ENCODE measurements around the gene CDK7. TPM values are rescaled to one million over a fixed set of nuclear protein-coding genes. Genes with fewer than 3 reads are reported as not detected.
"Not testable (repeated sequence)": the region's sequence is repeated elsewhere in the genome, so short reads cannot be mapped to it uniquely, and the experiment has no call there.

Gene CDK7
- total RNA-seq, 2 donors from 2014 or later = 9.2 to 23.4 TPM

DNA sequence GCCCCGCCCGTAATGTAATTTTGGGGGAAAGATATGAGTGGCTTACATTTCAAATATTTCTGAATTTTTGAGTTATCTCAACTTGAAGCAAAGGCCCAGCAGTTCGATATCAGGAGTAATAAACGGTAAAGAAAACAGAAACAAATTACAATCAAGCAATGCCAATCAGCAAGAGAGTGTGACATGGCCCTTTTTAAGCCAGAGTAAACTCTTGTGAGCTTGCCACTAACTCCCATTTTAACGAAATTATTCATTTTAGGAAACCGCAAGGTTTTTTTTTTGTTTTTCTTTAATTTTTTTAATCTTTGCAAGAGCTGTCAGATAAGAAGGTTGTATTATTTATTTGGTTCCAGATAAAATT lies 17.6 kb upstream of the CDK7 start:
- ATAC-seq (ENCODE audit: insufficient number of reproducible peaks, low FRiP score, low read depth) = no peak
- Histone ChIP-seq H3K27ac (peak overlapping the region in 1 of 2 donors; percentile 86), H3K4me1 (ENCODE audit: control insufficient read depth in 1 of 2, low read depth in 2 of 2) (peaks cover 6 to 11% of the 10 kb centered on the region in 2 donors), H3K4me3 (peak overlapping the region; percentile 96), H3K9me3 (no peaks in the 10 kb centered on the region), H3K27me3 (replicated peaks; ENCODE audit: insufficient read depth) (no peaks in the 10 kb centered on the region), H3K36me3 (no peaks in the 10 kb centered on the region)
- DNase-seq (ENCODE audit: low spot score) = no peak
- TF ChIP-seq, protein P1, sequence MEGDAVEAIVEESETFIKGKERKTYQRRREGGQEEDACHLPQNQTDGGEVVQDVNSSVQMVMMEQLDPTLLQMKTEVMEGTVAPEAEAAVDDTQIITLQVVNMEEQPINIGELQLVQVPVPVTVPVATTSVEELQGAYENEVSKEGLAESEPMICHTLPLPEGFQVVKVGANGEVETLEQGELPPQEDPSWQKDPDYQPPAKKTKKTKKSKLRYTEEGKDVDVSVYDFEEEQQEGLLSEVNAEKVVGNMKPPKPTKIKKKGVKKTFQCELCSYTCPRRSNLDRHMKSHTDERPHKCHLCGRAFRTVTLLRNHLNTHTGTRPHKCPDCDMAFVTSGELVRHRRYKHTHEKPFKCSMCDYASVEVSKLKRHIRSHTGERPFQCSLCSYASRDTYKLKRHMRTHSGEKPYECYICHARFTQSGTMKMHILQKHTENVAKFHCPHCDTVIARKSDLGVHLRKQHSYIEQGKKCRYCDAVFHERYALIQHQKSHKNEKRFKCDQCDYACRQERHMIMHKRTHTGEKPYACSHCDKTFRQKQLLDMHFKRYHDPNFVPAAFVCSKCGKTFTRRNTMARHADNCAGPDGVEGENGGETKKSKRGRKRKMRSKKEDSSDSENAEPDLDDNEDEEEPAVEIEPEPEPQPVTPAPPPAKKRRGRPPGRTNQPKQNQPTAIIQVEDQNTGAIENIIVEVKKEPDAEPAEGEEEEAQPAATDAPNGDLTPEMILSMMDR (IDR thresholded peaks at IDR 0.05) = no peak

DNA sequence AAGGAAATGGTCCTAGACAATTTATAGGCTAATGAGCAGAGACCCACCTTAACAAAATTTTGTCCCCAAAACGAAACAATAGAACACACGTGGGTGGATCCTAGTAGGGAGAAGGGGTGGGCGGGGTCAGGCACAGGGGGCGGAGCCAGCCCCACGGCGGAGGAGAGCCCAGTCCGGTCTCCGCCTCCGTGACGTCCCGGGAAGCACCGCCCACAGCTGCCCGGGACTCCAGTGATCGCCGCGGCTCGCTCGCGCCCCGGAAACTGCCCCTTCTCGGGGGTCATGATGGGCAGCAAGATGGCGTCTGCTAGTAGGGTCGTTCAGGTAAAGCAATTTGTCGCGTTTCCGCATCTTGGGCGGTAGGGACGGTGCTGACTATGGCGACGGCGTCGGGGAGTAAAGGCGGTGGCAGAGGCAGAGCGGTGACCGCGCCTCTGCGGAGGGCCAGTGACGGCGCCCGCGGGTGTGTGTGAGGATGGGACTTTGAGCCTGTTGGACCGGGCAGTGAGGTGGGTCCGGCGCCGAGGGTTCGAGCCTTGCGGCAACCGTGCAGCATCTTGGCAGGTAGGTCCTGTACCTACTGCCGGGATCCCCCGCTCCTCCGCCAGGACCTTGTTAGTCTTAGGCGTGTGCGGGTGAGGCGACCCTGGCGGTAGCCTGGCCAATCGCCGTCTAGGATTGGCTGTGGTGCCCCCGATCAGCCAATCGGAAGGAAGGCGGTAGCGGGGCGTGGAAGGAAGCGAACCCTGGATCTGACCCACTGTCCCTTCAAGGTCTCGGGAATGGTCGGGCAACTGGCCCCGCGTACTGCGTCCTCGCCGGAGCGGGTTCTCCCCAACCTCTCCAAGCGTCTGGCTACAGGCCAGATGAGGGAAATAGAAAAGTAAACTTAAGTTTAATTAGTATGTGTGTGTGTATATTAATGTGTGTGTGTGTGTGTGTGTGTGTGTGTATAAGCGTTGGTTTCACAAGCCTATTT lies 16.8 kb upstream of the CDK7 start:
- peaks cover 6 to 11% of the 10 kb centered on the region in 2 donors for H3K4me1 ChIP-seq (ENCODE audit: control insufficient read depth in 1 of 2, low read depth in 2 of 2)
- DNase-seq (ENCODE audit: low spot score) (peak; percentile 97), ATAC-seq (ENCODE audit: insufficient number of reproducible peaks, low FRiP score, low read depth) (peak; percentile 95)
- H3K27me3 ChIP-seq (replicated peaks; ENCODE audit: insufficient read depth) = no peaks in the 10 kb centered on the region
- H3K36me3 ChIP-seq = no peaks in the 10 kb centered on the region
- TF ChIP-seq, protein P1 (IDR thresholded peaks at IDR 0.05) = no peak
- H3K27ac ChIP-seq = peak overlapping the region; percentile 80 to 86
- H3K9me3 ChIP-seq = no peaks in the 10 kb centered on the region
- peak overlapping the region; percentile 96 for H3K4me3 ChIP-seq

DNA sequence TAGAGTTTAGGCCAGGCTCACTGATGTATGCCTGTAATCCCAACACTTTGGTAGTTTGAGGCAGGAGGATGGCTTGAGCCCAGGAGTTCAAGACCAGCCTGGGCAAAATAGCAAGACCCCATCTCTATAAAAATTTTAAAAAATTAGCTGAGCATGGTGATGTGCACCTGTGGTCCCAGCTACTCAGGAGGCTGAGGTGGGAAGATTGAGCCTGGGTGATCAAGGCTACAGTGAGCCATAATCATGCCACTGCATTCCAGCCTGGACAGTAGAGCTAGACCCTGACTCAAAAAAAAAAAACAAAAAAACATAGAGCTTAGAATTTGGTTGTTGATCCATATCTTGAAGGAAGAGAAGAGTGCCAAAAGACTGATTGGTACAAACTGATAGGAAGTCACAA lies 14.7 kb upstream of the CDK7 start:
- Histone ChIP-seq H3K27me3 (replicated peaks; ENCODE audit: insufficient read depth) (no peaks in the 10 kb centered on the region), H3K27ac (no peak overlapping the region), H3K4me1 (ENCODE audit: control insufficient read depth in 1 of 2, low read depth in 2 of 2) (peaks cover 6 to 11% of the 10 kb centered on the region in 2 donors), H3K36me3 (no peaks in the 10 kb centered on the region), H3K4me3 (no peak overlapping the region), H3K9me3 (no peaks in the 10 kb centered on the region)
- DNase-seq (ENCODE audit: low spot score) (no peak), ATAC-seq (ENCODE audit: insufficient number of reproducible peaks, low FRiP score, low read depth) (no peak)
- TF ChIP-seq, protein P1 (IDR thresholded peaks at IDR 0.05) = no peak

DNA sequence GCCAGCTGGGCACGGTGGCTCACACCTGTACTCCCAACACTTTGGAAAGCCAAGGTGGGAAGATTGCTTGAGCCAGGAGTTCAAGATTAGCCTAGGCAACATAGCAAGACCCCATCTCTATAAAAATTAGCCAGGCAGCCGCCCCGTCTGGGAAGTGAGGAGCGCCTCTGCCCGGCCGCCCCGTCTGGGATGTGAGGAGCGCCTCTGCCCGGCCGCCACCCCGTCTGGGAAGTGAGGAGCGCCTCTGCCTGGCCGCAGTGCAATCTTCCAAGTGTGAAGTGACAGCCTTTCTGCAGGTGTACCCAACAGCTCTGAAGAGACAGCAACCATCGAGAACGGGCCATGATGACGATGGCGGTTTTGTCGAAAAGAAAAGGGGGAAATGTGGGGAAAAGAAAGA lies 14.3 kb upstream of the CDK7 start:
- not testable (repeated sequence) for H3K36me3 ChIP-seq; H3K9me3 ChIP-seq; H3K27ac ChIP-seq; H3K4me3 ChIP-seq; H3K27me3 ChIP-seq (replicated peaks; ENCODE audit: insufficient read depth); DNase-seq (ENCODE audit: low spot score); ATAC-seq (ENCODE audit: insufficient number of reproducible peaks, low FRiP score, low read depth)
- peaks cover 6 to 11% of the 10 kb centered on the region in 2 donors for H3K4me1 ChIP-seq (ENCODE audit: control insufficient read depth in 1 of 2, low read depth in 2 of 2)

DNA sequence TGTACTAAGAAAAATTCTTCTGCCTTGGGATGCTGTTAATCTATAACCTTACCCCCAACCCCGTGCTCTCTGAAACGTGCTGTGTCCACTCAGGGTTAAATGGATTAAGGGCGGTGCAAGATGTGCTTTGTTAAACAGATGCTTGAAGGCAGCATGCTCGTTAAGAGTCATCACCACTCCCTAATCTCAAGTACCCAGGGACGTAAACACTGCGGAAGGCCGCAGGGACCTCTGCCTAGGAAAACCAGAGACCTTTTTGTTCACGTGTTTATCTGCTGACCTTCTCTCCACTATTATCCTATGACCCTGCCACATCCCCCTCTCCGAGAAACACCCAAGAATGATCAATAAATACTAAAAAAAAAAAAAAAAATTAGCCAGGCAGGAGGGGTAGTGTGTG lies 13.9 kb upstream of the CDK7 start:
- H3K4me3 ChIP-seq; H3K36me3 ChIP-seq; H3K27ac ChIP-seq; H3K9me3 ChIP-seq; ATAC-seq (ENCODE audit: insufficient number of reproducible peaks, low FRiP score, low read depth); DNase-seq (ENCODE audit: low spot score); H3K27me3 ChIP-seq (replicated peaks; ENCODE audit: insufficient read depth): not testable (repeated sequence)
- H3K4me1 ChIP-seq (ENCODE audit: control insufficient read depth in 1 of 2, low read depth in 2 of 2) = peaks cover 6 to 11% of the 10 kb centered on the region in 2 donors

DNA sequence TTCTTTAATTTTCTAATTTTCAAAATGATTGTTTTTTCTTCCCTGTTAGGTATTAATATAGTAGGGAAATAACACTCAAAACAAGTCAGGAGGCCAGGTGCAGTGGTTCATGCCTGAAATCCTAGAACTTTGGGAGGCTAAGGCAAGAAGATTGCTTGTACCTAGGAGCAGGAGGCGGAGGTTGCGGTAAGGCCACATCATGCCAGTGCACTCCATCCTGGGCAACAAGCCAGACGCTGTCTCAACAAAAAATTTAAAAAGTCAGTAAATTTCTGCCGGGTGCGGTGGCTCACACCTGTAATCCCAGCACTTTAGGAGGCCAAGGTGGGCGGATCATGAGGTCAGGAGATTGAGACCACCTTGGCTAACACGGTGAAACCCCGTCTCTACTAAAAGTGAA lies 10.2 kb upstream of the CDK7 start:
- TF ChIP-seq, protein P1 (IDR thresholded peaks at IDR 0.05) = no peak
- ATAC-seq (ENCODE audit: insufficient number of reproducible peaks, low FRiP score, low read depth) = no peak
- no peaks in the 10 kb centered on the region for H3K27me3 ChIP-seq (replicated peaks; ENCODE audit: insufficient read depth)

More for the DNA sequence above, 10.2 kb upstream of the CDK7 start:
- no peaks in the 10 kb centered on the region for H3K4me1 ChIP-seq (ENCODE audit: control insufficient read depth in 1 of 2, low read depth in 2 of 2)
- H3K36me3 ChIP-seq = peaks cover 17% of the 10 kb centered on the region
- no peak overlapping the region for H3K4me3 ChIP-seq
- H3K27ac ChIP-seq = no peak overlapping the region
- H3K9me3 ChIP-seq = no peaks in the 10 kb centered on the region
- DNase-seq (ENCODE audit: low spot score) = no peak

Measured in thoracic aorta (tissue), 2 donors.